Measurements from ENCODE around the gene MPO.

MPO gene

DNA sequence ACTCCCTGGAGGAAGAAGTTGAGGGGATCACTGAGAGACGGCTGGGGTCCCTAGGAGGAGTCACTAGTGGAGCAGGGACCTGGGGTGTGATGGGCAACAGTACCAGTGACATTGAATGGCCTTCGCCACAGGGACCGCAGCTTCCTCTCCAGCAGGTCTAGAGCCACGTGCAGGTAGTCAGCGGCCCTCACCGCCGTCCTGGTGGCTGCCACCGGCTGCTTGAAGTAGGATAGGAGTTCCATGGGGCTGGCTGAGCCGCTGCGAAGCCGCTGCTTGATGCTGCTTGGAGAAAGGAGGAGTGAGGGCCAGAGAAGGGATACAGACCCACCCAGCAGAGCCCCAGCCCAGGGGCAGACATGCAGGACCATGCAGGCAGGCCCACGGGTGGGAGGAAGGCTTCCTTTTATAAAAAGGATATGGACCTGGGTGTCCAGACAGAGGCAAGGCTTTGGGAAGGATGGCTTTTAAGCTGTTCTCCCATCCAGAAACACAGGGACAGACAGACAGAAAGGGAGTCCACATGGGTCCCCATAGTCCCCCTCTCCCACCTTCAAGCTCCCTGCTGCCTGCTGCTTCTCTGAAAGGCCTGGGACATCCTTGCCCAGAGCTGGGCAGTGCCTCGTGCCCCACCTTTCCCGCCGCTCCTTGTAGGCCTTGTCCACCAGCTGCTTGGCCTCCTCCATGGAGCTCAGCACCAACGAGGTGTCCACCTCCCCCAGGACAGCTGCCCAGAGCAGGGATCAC lies 827 bp downstream of the MPO start:
- DNase-seq (ENCODE audit: low spot score): no peak

DNA sequence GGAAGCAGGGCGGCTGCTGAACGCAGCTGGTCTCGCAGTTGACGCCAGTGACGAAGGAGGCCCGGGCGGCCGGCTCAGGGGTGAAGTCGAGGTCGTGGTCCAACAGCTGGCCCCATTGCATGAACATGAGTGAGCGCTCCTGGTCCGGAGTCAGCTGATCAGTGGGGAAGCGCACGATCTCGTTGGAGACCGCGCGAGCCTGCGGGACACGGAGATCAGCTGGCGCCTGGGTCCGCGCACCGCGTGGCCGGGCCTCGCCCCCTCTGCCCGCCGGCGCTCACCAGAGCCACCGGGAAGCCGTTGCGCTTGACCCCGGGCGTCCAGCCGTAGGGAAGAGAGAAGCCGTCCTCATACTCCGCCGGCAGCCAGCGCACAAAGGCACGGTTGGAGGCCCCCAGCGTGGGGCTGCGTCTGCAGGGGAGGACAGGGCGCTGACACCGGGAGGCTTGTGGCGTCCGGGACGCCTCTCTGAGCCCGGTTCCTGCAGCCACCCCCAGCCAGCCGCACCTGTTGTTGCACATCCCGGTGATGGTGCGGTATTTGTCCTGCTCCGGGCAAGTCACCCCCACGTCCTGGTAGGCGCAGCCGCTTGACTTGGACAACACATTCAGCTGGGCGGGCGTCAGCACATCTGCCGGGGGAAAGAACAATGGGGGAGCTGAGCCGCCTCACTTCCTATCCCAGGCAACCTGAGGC lies 1.6 kb downstream of the MPO start:
- no peak for DNase-seq (ENCODE audit: low spot score)

DNA sequence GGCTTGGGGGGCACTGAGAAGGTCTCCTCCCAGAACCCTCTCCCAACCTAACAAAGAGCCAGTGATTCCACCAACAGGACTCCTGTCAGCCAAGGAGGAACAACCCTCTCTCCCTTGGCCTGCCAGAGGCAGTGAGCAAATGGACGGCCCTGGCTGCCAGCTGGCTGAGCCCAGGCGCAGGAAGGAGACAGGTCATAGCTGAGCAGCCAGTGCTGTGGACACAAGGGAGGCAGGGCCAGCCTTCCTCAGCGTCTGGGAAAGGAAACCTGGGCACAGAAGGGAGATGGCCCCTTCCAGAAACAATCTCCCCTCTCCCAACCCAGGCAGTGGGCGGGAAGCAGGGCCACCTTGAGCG lies 2.1 kb downstream of the MPO start:
- no peak for DNase-seq (ENCODE audit: low spot score)

DNA sequence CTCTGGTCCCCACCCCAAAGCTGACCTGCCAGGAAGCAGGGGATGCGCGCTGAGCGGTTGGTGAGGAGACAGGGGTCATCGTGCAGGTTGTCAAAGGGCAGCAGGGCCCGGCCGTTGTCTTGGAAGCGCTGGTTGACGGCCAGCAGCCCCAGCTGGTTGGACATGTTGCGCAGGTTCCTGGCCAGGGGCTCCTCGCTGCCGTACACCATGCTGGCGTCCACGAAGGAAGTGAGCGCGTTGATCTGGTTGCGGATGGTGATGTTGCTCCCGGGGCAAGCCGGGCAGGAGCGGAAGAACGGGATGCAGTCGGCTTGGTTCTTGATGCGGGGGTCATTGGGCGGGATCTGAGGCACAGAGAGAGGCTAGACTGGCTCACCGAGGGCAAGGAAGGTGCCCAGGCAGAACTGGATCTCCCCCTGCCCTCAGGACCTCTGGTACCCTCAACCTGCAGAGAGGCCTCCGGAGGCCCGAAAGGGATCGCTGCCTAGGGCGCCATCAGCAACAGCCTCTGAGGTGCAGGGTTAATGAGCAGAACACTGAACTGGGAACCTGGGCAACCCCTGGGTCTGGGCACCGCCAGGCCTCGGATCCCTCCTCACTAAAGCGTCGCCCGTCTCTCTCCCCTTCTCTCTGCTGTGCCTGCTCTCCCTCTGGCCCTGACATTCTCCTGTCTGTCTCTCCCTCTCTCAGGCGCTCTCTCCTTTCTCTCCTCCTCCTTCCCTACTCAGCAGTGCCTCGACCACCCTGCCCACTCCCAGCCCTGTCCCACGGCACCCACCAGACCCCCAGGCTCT lies 2.7 kb downstream of the MPO start:
- no peak for DNase-seq (ENCODE audit: low spot score)

DNA sequence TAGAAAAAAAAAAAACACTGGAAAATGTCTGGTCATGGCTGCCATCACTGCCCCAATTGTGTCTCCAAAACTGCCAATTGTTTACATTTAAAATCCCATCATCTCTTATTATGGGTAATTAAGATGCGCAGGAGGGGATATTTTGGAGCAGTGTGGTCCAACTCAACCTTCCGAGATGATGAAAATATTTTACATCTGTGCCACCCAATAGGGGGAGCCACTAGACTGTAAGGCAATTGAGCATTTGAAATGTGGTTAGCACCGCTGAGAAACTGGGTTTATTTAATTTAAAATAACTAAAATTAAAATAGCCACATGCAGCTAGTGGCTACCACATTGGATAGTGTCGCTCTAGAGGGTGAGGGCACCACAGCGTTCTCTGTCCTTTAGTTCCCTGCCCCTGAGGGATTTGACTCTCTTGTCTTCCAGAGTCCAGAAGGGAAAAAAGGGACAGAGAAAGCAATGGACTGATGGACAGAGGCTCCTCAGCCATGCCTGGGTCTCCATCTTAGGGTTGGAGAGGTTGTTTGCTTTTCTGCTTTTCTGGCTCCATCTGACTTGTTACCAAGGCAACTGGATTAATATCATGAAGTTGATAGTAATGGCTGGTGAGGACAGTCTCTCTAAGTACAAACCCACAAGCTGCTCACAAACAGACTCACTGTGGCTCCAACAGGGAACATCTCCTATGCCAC lies 3.5 kb downstream of the MPO start:
- no peak for DNase-seq (ENCODE audit: low spot score)

DNA sequence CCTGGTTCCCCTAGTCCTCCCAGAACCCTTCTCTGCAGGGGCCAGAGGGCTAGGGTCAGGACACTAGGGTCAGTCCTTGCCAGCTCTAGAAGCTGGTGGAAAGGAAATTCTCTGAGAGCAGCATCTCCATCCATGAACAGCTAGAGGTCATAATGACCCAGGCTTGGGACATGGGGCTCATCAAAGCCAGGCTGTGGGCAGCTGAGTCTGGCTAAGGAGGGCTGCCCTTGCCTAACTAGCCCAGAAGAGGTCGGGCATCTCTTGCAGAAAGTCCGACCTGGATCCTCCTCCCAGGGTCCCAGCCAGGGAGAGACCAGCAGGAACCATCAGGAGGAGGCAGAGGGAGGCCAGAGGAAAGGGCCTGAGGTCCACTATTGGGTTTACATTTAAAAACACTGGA lies 4.3 kb downstream of the MPO start:
- no peak for DNase-seq (ENCODE audit: low spot score)

DNA sequence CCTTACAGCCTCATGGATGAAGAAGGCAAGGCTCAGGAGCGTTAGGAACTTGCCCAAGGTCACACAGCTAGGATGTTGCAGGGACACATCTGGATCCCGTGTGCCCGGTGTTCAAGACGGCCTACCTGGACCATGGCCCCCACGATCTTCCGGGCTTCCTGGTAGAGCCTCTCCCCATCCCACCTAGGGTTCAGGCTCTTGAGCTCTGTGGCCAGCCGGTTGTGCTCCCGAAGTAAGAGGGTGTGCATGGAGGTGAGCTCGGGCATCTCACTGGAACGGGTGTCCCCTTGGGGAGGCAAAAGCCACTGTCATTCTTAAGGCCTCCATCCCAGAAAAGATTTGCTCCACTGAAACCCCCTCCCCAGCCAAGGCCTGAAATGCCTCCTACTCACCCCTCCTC lies 5.3 kb downstream of the MPO start:
- DNase-seq (ENCODE audit: low spot score): no peak

DNA sequence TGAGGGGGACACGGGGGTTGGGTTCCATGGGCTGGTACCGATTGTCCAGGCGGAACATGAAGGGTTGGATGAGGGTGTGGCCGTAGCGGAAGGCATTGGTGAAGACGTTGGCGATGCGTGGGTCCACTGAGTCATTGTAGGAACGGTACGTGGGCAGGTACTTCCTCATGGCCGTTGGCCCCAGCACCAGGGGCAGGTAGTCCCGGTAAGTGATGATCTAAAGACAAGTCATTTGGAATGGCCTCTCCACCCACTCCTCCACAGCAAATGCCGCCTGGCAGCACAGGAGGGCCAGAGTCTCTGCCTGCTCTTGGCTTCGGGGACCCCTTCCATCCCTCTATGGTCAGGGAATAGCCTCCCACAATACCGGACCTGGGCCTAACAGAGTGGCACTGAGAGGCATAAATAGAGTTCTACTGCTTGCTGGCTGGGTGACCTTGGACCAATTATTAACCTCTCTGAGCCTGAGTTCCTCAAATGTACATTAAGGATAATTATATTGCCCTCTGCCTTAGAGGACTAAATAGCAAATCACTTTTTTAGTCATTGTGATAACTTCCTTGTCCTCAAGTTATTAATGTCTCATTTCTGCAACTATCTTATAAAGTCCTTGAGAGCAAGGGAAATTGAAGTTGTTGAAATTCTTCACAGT lies 7.2 kb downstream of the MPO start:
- no peak for DNase-seq (ENCODE audit: low spot score)

DNA sequence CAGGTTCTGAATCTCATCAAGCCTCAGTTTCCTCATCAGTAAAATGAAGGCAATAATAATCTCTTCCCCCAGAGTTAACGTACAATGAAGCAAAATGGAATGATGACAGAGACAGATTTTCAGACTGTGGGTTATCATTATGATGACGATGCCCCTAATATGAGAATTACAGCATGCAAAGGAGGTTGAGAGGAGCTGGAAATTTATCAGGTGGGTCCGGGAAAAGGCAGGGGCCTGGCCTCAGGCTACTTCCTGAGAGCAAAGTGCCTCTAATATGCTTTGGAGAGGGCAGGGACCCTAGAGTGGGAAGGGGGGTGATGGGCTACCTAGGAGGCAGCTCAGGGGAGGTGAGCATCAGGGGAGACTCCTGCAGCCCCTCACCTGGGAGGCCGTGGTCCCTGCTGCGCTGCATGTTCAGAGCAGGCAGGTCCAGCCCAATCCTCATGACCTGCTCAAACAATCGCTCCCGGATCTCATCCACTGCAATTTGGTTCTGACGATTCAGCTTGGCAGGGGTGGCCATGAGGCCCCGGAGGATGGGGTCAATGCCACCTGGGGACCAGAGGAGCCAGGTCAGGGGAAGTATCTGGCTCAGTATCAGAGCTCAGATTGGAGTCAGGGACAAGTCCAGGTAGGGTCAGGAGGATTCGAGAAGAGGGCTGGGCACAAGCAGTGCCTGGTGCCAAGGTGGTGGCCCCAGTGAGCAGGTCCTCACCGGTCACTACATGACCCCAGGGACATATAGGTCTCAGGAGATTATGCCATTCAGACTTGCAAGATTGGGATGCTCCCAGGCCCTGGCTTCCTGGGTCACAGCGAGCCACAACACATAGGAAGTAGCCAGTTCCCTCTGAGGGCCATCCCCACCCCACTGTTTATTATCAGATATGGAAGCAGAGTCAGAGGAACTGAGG lies 8.1 kb downstream of the MPO start:
- DNase-seq (ENCODE audit: low spot score): no peak

DNA sequence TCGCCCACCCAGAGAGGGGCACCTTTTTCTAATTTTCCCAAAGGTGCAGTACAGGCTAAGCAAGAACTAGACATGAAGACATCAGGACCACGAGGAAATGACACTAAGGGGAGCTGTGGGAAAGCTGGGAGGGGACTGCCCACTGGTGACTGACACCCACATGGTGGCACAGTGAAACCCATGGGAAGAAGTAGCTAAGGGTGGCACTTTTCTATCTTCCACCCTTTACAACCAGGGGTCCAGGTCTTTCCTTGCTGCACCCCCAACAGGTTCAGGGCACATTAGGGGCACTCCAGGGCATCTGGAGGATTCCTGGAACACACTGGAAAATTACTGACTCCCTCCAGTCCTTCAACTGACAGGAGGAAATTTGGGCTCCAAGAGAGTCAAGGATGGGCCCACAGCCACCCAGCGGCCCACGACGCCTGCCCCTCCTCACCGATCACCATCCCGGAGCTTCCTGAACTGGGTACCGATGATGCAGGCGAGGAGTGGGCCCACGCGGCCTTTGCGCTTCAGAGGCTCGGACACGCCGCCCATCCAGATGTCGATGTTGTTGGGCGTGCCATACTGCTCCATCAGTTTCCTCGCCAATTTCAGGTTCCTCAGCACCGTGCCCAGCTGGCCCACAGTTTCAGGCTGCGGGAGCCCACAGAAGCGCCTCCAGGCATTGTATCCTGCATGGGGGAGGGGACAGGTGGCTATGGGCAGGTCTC lies 9.4 kb downstream of the MPO start:
- no peak for DNase-seq (ENCODE audit: low spot score)

DNA sequence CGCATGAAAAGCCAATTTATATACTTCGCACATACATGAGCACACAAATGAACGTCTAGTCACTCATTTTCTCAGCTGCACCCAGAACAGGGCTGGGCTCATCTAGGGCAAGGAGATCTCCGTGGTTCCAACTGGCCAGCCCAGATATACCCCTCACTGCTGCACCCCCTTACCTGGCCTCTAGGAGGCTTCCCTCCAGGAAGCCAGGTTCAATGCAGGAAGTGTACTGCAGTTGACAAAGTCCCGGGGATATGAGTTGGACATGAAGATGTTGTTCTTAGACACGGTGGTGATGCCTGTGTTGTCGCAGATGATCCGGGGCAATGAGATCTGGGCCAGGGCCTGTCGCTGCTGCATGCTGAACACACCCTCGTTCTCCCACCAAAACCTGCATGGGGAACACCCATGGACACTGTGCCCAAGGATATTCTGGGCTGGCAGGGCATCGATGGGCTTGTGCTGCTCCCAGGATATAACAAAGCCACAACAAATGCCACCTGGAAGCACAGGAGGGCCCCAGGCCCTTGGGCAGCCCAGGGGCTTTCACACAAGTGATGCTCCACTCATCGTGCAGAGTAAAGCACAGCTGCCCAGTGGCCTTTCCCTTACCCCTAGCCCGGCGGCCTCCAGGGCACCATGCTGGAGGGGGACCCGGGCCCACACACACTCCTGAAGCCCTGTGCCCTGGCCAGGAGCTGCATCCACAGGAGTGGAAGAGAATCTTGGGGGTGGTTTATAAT lies 10.1 kb downstream of the MPO start:
- DNase-seq (ENCODE audit: low spot score): no peak

DNA sequence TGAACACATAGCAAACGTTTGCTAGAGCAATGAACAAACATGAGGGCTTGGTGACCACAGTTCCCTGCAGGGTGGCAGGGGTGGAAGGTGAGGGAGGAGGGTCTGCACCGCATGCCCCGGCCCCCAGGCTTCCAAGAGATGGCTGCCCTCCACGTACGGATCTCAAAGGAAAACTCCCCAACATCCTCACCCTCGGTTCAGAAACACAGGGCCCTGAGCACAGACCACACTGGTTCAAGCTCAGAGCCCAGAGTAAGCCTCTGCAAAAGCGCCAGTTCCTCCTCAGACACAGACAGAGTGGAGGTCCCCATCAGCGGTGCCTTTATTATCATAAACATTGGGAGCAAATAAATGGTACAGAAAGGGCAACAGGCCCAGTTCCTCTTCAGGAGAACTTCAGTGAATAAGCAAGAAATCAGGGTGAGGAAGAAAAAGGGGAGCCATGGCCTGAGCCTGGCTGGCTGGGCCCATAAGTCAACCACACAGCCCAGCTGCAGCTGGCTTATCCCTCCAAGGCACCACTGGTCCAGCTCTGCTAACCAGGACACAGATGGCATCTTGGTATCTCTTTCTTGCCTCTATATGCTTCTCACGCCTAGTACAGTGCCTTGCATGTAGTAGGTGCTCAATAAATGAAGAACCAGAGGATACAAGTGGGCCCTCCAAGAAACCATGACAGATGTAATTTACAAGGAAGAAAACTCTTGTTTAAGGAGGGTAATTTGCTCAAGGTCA lies 11.0 kb downstream of the MPO start:
- DNase-seq (ENCODE audit: low spot score): no peak

DNA sequence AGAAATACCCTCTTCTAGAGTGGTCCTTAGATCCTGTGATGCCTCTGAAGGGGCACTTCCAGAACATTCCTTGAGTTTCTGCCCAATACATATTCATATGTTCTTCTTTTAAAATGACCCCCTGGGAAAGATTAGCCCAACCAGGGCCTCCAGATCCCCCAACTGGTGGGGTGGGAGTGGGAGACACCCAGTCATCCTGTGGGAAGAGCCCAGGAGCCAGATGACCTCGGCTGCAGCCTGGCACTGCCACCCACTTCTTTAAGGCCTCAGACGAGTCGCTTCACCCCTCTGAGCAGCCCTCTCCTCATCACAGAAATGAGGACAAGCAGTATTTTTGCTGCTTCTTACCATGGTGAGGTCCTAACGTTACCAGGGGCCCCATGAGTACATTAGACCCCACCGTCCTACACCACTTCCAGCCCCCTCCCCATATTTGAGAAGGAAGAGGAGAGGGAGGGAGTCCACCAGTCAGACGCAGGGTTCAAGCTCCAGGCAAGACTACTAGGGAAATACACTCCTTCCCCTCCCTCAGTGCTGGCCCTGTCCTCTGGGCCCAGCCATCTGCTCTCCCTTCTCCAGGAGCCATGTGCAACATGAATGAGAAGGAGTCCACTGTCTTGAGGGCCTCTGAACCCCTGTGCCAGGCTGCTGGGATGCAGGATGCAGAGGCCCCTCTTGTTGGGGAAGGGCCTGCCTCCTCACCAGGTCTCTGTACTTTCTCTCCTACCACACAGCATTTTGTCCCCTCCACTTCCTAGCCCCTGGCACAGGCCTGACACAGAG lies 11.8 kb downstream of the MPO start:
- no peak for DNase-seq (ENCODE audit: low spot score)

DNA sequence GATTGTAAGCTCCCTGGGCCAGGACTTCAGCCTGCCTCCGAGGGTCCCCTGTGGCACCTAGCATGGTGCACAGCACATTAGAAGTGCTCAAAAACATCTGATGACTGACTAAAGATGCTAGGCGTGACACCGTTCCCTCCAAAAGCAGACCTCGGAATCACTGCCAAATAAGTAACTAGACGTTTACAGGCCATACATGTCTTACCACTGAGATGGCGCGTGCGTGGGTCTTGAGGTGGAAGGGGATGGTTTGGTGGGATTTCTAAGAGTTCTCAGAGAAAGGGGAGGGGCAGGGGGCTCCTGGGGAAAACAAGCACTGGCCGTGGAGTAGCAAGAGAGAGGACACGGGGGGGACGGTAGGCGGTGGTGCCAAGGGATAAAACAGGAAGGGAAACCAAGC lies 12.4 kb downstream of the MPO start:
- DNase-seq (ENCODE audit: low spot score): no peak

DNA sequence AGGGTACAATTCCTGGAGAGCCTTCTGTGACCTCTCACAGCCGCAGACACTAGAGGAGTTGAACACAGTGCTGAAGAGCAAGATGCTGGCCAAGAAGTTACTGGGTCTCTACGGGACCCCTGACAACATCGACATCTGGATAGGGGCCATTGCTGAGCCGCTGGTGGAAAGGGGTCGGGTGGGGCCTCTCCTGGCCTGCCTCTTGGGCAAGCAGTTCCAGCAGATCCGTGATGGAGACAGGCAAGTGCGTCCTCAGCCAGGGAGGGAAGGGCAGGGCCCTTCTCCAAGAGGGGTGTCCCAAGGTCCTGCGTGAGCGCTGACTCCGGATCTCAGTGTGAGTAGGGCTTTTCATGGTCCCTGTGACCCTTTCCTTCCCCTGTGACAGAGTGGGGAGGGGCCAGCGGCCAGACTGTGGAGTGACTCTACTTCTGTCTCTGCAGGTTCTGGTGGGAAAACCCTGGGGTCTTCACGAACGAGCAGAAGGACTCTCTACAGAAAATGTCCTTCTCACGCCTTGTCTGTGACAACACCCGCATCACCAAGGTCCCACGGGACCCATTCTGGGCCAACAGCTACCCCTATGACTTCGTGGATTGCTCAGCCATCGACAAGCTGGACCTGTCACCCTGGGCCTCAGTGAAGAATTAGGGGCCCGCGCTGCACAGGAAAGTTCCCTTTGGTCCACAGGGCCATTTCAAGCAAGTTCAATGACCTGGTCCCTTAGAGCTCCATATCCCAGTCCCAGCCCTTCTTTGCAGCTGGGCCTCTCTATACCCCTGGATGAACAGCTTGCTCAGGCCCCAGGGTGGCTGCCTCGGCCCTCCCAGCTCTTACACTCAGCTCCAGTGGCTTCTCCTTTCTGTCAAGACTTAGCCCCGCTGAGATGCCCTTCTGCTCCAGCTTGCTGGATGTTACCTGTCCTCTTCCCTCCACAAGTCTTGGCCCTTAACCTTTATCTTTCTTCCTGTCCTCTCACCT lies 13.1 kb downstream of the MPO start:
- DNase-seq (ENCODE audit: low spot score): no peak

DNA sequence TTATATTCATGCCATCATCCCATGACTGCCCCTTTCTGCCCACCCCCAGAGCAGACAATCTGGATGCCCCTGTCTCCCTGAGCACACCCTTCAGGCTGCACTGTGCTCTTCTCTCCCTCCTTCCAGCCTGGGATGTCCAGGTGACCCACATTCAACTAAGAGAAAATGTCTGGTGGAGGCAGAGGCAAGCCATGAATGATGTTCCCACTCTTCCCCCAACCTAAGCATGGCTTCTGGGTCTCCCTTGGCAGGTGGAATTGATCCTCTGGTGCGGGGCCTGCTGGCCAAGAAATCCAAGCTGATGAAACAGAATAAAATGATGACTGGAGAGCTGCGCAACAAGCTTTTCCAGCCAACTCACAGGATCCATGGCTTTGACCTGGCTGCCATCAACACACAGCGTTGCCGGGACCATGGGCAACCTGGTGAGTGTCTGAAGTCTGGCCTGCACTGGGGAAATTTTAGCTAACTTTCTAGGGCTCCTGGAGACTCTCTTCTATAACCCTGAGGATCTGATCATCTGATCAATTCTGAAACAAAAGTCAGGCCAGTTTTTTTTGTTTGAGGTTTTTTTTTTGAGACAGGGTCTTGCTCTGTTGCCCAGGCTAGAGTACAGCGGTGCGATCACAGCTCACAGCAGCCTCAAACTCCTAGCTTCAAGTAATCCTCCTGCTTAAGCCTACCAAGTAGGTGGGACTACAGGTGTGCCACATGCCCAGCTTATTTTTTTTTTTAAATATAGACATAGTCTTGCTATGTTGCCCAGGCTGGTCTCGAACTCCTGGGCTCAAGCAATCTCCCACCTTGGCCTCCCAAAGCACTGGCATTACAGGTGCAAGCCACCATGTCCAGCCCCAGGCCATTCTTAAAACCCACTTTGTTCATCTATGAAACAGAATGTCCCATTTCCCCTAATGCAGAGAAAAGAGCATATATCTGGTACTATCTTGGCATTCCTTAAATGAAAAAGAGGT lies 14.5 kb downstream of the MPO start:
- no peak for DNase-seq (ENCODE audit: low spot score)
